ENCODE measurements around the gene CAMKMT.

Gene CAMKMT

GRCh38 chr2:44799754-44800153 lies 438.0 kb downstream of the CAMKMT start:
- no peak for TF ChIP-seq ZBTB7A (IDR thresholded peaks at IDR 0.05; ENCODE audit: low read depth)
- TF ChIP-seq NFIC (IDR thresholded peaks at IDR 0.05) = no peak
- TF ChIP-seq TCF12 (IDR thresholded peaks at IDR 0.05; ENCODE audit: low read depth) = no peak
- no peak for TF ChIP-seq FOXM1 (IDR thresholded peaks at IDR 0.05; ENCODE audit: borderline replicate concordance, low read depth)
- TF ChIP-seq USF1 (IDR thresholded peaks at IDR 0.05) = no peak
- TF ChIP-seq TEAD4 (IDR thresholded peaks at IDR 0.05) = no peak
- no peak for TF ChIP-seq YY1 (IDR thresholded peaks at IDR 0.05; ENCODE audit: low read depth)
- TF ChIP-seq CREB1 (IDR thresholded peaks at IDR 0.05; ENCODE audit: low read depth) = no peak
- no peak for TF ChIP-seq TAF1 (IDR thresholded peaks at IDR 0.05; ENCODE audit: low read depth)
- no peak for TF ChIP-seq EP300 (IDR thresholded peaks at IDR 0.05; ENCODE audit: borderline replicate concordance)
- TF ChIP-seq REST (IDR thresholded peaks at IDR 0.05; ENCODE audit: low read depth) = no peak
- no peak for TF ChIP-seq RAD21 (IDR thresholded peaks at IDR 0.05; ENCODE audit: low read depth)
- no peak for TF ChIP-seq EGR1 (IDR thresholded peaks at IDR 0.05)
- TF ChIP-seq CEBPB (IDR thresholded peaks at IDR 0.05) = no peak

- no peak for TF ChIP-seq REST (IDR thresholded peaks at IDR 0.05; ENCODE audit: low read depth)
- no peak for TF ChIP-seq TAF1 (IDR thresholded peaks at IDR 0.05; ENCODE audit: low read depth)
- TF ChIP-seq RAD21 (IDR thresholded peaks at IDR 0.05; ENCODE audit: low read depth) = no peak
- TF ChIP-seq NFIC (IDR thresholded peaks at IDR 0.05) = no peak
- no peak for TF ChIP-seq USF1 (IDR thresholded peaks at IDR 0.05)
- TF ChIP-seq MAX (IDR thresholded peaks at IDR 0.05) = no peak
- TF ChIP-seq CEBPB (IDR thresholded peaks at IDR 0.05) = no peak
- no peak for TF ChIP-seq YY1 (IDR thresholded peaks at IDR 0.05; ENCODE audit: low read depth)
- TF ChIP-seq CREB1 (IDR thresholded peaks at IDR 0.05; ENCODE audit: low read depth) = no peak
- no peak for TF ChIP-seq TCF12 (IDR thresholded peaks at IDR 0.05; ENCODE audit: low read depth)
- TF ChIP-seq EGR1 (IDR thresholded peaks at IDR 0.05) = no peak
- TF ChIP-seq FOXM1 (IDR thresholded peaks at IDR 0.05; ENCODE audit: borderline replicate concordance, low read depth) = no peak
- no peak for TF ChIP-seq TEAD4 (IDR thresholded peaks at IDR 0.05)
- TF ChIP-seq ZBTB7A (IDR thresholded peaks at IDR 0.05; ENCODE audit: low read depth) = no peak
- TF ChIP-seq EP300 (IDR thresholded peaks at IDR 0.05; ENCODE audit: borderline replicate concordance) = no peak
These were observed 439.6 kb downstream of the CAMKMT start for GRCh38 chr2:44801289-44801840.

- no peak for TF ChIP-seq USF1 (IDR thresholded peaks at IDR 0.05)
These were observed 440.4 kb downstream of the CAMKMT start for GRCh38 chr2:44801841-44802776.

GRCh38 chr2:44802777-44803424 lies 441.2 kb downstream of the CAMKMT start:
- peak; percentile 88 for TF ChIP-seq ZBTB7A (IDR thresholded peaks at IDR 0.05; ENCODE audit: low read depth)
- TF ChIP-seq RAD21 (IDR thresholded peaks at IDR 0.05; ENCODE audit: low read depth) = no peak
- TF ChIP-seq TEAD4 (IDR thresholded peaks at IDR 0.05) = peak; percentile 66
- TF ChIP-seq FOXM1 (IDR thresholded peaks at IDR 0.05; ENCODE audit: borderline replicate concordance, low read depth) = no peak
- no peak for TF ChIP-seq CEBPB (IDR thresholded peaks at IDR 0.05)
- no peak for TF ChIP-seq YY1 (IDR thresholded peaks at IDR 0.05; ENCODE audit: low read depth)
